Suprapubic skin (tissue), 3 donors: Measurements from ENCODE around the gene ZFHX2.

Experiments used
- EP300 ChIP-seq: sonication (generic); formaldehyde crosslinking; IDR thresholded peaks from one replicate; pipeline ENCODE4 v1.6.1; 2017; ENCODE audit warnings: antibody characterized with exemption
- POLR2A ChIP-seq, 2 donors: fragments of 450-650 bp; IDR thresholded peaks; one replicate each; pipeline ENCODE4 v1.6.1; 2017; ENCODE audit warnings: antibody characterized with exemption in 2 of 2, mild to moderate bottlenecking in 2 of 2, moderate library complexity in 2 of 2
- TF ChIP-seq, protein P1 (sequence below), 2 donors: fragments of 200-600 bp in 1 of 2; fragments of 450-650 bp in 1 of 2; sonication (generic) in 1 of 2; IDR thresholded peaks; one replicate each; pipeline ENCODE4 v1.5.1; 2016 to 2019; ENCODE audit warnings: antibody characterized with exemption in 2 of 2, mild to moderate bottlenecking in 1 of 2, moderate library complexity in 1 of 2

DNA sequence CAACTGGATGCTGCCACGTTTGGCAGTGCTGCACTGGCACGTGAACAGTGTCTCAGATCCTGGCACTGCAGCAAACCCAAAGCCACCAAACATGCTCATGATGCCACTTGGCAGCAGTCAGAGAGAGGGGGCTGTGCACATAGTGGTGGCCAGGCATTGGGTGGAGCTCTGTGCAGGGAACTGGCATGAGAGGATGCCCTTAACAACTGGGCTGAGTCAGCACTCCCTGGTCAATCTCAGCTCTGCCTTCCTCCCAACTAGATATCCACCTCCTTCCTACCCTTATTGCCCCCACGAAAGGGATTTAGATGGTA is 37.0 kb downstream of the ZFHX2 start:
- TF ChIP-seq POLR2A (IDR thresholded peaks at IDR 0.05) (no peak), EP300 (no peak)
- TF ChIP-seq, protein P1, sequence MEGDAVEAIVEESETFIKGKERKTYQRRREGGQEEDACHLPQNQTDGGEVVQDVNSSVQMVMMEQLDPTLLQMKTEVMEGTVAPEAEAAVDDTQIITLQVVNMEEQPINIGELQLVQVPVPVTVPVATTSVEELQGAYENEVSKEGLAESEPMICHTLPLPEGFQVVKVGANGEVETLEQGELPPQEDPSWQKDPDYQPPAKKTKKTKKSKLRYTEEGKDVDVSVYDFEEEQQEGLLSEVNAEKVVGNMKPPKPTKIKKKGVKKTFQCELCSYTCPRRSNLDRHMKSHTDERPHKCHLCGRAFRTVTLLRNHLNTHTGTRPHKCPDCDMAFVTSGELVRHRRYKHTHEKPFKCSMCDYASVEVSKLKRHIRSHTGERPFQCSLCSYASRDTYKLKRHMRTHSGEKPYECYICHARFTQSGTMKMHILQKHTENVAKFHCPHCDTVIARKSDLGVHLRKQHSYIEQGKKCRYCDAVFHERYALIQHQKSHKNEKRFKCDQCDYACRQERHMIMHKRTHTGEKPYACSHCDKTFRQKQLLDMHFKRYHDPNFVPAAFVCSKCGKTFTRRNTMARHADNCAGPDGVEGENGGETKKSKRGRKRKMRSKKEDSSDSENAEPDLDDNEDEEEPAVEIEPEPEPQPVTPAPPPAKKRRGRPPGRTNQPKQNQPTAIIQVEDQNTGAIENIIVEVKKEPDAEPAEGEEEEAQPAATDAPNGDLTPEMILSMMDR (IDR thresholded peaks at IDR 0.05) = no peak
